Skeletal muscle tissue (tissue), 4 donors: ENCODE results near the gene UTP25. TPM values are rescaled to one million over a fixed set of nuclear protein-coding genes. Genes with fewer than 3 reads are reported as not detected.
"Not testable (repeated sequence)": the region's sequence is repeated elsewhere in the genome, so short reads cannot be mapped to it uniquely, and the experiment has no call there.

ENCODE experiments used
- H3K27ac ChIP-seq: one replicate; pipeline ENCODE4 v1.7.0; 2013; ENCODE audit warnings: mild to moderate bottlenecking, low read depth, low read length, inconsistent platforms
- H3K27me3 ChIP-seq, 3 donors: one replicate each; pipeline ENCODE4 v1.7.0; 2013; ENCODE audit warnings: low read length in 3 of 3; ENCODE audit not compliant: control insufficient read depth in 3 of 3, insufficient read depth in 3 of 3
- H3K36me3 ChIP-seq, 3 donors: one replicate each; pipeline ENCODE4 v1.7.0; 2013; ENCODE audit warnings: low read length in 3 of 3; ENCODE audit not compliant: control insufficient read depth in 3 of 3, insufficient read depth in 3 of 3
- H3K4me1 ChIP-seq, 3 donors: one replicate each; pipeline ENCODE4 v1.7.0; 2013; ENCODE audit warnings: low read length in 3 of 3, mild to moderate bottlenecking in 3 of 3; ENCODE audit not compliant: control insufficient read depth in 3 of 3, insufficient read depth in 3 of 3
- H3K4me3 ChIP-seq, 3 donors: one replicate each; pipeline ENCODE4 v1.7.0; 2013; ENCODE audit warnings: low read length in 3 of 3
- H3K9ac ChIP-seq, 3 donors: one replicate each; pipeline ENCODE4 v1.7.0; 2013; ENCODE audit warnings: low read length in 3 of 3, mild to moderate bottlenecking in 3 of 3, moderate library complexity in 2 of 3, low read depth in 1 of 3
- H3K9me3 ChIP-seq, 3 donors: one replicate each; pipeline ENCODE4 v1.7.0; 2013; ENCODE audit warnings: low read length in 3 of 3; ENCODE audit not compliant: control insufficient read depth in 3 of 3
- total RNA-seq: library from RNA; depleted of rRNA; stranded (reverse); fragments of >200 nt; gene quantifications from one replicate; pipeline ENCODE4 v1.2.3, GENCODE V29; 2014
- donor health status: Osteomylitis.

Gene UTP25
- total RNA-seq, 1 donor from 2014 or later: 4.7 TPM

GRCh38 chr1:209790286-209791193 is 37.2 kb upstream of the UTP25 start:
- Histone ChIP-seq H3K9me3 (no peaks in the 10 kb centered on the region), H3K36me3 (no peaks in the 10 kb centered on the region), H3K27me3 (peaks cover 8 to 15% (median 10%) of the 10 kb centered on the region in 3 donors), H3K27ac (no peak overlapping the region), H3K9ac (no peak overlapping the region), H3K4me1 (peaks cover 0 to 3% (median 3%) of the 10 kb centered on the region in 3 donors), H3K4me3 (no peak overlapping the region)

DNA sequence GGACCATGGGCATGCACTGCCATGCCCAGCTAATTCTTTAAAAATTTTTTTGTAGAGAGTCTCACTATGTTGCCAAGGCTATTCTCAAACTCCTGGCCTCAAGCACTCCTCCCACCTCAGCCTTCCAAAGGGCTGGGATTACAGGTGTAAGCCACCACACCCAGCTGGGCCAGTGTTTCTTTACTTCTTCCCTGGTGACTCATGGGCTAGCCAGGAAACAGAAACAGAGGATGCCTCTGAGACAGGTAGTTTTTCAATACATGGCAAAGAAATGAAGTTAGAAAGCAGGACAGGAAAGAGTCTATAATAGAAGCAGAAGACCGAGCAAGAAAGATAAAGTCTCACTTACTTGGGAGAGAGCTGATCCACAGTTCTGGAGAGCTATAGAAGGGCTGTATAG is 35.9 kb upstream of the UTP25 start:
- Histone ChIP-seq H3K4me3 (no peak overlapping the region), H3K27ac (no peak overlapping the region), H3K9me3 (no peaks in the 10 kb centered on the region), H3K36me3 (no peaks in the 10 kb centered on the region), H3K27me3 (peaks cover 8 to 15% (median 10%) of the 10 kb centered on the region in 3 donors), H3K4me1 (peaks cover 0 to 3% (median 3%) of the 10 kb centered on the region in 3 donors), H3K9ac (no peak overlapping the region)

GRCh38 chr1:209793711-209794110 is 34.1 kb upstream of the UTP25 start:
- not testable (repeated sequence) for H3K36me3 ChIP-seq, H3K9ac ChIP-seq, H3K4me1 ChIP-seq, H3K4me3 ChIP-seq, H3K9me3 ChIP-seq, H3K27ac ChIP-seq
- peaks cover 8 to 12% (median 10%) of the 10 kb centered on the region in 3 donors for H3K27me3 ChIP-seq

- H3K4me1 ChIP-seq: peaks cover 8 to 11% (median 10%) of the 10 kb centered on the region in 3 donors
- no peaks in the 10 kb centered on the region for H3K9me3 ChIP-seq
- H3K27me3 ChIP-seq: peaks cover 0 to 5% (median 0%) of the 10 kb centered on the region in 3 donors
- H3K36me3 ChIP-seq: no peaks in the 10 kb centered on the region
- H3K27ac ChIP-seq: no peak overlapping the region
- H3K9ac ChIP-seq: no peak overlapping the region
- no peak overlapping the region for H3K4me3 ChIP-seq
These were observed 29.7 kb upstream of the UTP25 start for GRCh38 chr1:209797978-209798639.

DNA sequence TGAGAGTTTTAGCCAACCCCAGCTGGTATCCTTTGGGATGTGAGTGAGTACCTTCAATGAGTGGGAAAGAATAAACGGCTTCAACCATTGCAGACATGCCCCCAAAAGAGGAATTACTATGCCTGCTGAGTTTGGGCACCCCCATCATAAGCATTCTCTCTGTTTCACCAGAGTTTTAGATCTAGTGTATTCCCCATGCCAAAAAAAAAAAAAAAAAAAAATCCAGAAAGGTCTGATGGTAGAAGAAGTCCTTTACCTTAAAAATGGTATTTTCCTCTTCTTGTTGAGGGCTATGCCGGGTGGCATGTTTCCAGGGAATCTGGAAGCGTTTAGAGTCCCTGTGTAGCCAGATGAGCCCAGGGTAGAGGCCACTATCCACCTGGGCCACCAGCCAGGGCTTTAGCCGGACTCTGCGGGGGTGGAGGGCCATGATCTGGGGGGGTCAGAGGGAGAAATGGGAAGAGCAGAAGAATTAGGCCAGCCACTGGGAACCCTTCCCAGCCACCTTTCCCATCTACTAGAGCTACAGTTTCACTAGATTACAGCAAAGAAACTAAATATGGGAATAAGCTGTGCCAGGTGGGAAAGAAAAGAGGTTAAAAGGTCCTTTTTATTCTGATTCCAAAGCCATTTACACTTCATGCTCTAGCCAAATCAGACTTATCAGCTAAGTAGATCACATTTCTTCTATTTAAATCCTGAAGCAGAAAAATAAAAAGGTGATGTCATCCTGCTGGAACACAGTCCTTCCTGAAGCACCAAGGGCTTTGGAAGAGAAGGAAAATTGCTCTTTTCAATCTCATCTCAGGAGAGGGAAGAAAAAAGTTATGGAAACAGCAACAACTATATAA is 26.6 kb upstream of the UTP25 start:
- no peaks in the 10 kb centered on the region for H3K9me3 ChIP-seq
- H3K9ac ChIP-seq: no peak overlapping the region
- peaks cover 8 to 14% (median 11%) of the 10 kb centered on the region in 3 donors for H3K4me1 ChIP-seq
- no peak overlapping the region for H3K4me3 ChIP-seq
- H3K27me3 ChIP-seq: peaks cover 0 to 16% (median 5%) of the 10 kb centered on the region in 3 donors
- H3K27ac ChIP-seq: no peak overlapping the region
- no peaks in the 10 kb centered on the region for H3K36me3 ChIP-seq

DNA sequence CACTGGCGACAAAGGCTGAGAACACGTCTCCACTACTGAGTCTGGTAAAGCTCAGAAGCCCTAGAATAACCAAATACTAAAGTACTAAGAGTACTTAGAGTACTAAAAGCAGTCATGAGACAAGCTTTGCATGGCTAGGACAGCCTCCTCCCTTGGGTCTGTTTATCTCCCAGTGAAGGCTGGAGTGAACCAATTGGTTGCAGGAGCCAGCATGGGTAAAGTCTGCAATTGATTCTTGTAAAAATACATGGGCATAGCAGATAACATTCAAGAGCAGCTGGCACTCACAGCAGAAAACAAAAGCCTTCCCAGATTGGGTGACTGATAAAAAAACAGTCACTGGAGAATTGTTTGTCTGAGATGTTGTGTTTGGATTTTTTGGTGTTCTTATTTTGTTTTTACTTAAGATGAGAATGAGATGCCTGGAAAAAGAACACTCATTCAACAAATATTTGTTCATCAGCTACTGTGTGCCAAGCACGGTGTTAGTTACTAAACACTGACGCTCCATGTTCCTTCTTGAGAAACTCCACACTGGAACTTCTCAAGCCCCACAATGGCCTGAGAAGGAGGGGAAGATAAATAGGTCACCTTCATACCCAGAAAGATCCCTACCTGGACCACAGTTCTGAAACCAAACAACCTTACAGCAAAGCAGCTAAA is 25.5 kb upstream of the UTP25 start:
- no peaks in the 10 kb centered on the region for H3K9me3 ChIP-seq
- peaks cover 8 to 14% (median 11%) of the 10 kb centered on the region in 3 donors for H3K4me1 ChIP-seq
- H3K4me3 ChIP-seq: no peak overlapping the region
- H3K36me3 ChIP-seq: no peaks in the 10 kb centered on the region
- H3K9ac ChIP-seq: no peak overlapping the region
- H3K27me3 ChIP-seq: peaks cover 0 to 16% (median 5%) of the 10 kb centered on the region in 3 donors
- H3K27ac ChIP-seq: no peak overlapping the region

GRCh38 chr1:209802780-209803152 is 25.0 kb upstream of the UTP25 start:
- Histone ChIP-seq H3K9me3 (no peaks in the 10 kb centered on the region), H3K27ac (no peak overlapping the region), H3K4me1 (peaks cover 8 to 14% (median 11%) of the 10 kb centered on the region in 3 donors), H3K36me3 (no peaks in the 10 kb centered on the region), H3K4me3 (no peak overlapping the region), H3K9ac (no peak overlapping the region), H3K27me3 (peaks cover 0 to 16% (median 5%) of the 10 kb centered on the region in 3 donors)

- Histone ChIP-seq H3K4me3 (no peak overlapping the region), H3K4me1 (peaks cover 8 to 17% (median 14%) of the 10 kb centered on the region in 3 donors), H3K9ac (no peak overlapping the region), H3K27me3 (peaks cover 0 to 16% (median 5%) of the 10 kb centered on the region in 3 donors), H3K36me3 (no peaks in the 10 kb centered on the region), H3K27ac (no peak overlapping the region), H3K9me3 (no peaks in the 10 kb centered on the region)
These were observed 24.2 kb upstream of the UTP25 start for GRCh38 chr1:209803568-209803967.

- Histone ChIP-seq H3K27me3 (peaks cover 0 to 16% (median 5%) of the 10 kb centered on the region in 3 donors), H3K36me3 (no peaks in the 10 kb centered on the region), H3K9me3 (no peaks in the 10 kb centered on the region), H3K27ac (no peak overlapping the region), H3K4me3 (peak overlapping the region in 1 of 3 donors; percentile 51), H3K9ac (no peak overlapping the region), H3K4me1 (peaks cover 8 to 17% (median 14%) of the 10 kb centered on the region in 3 donors)
These were observed 22.4 kb upstream of the UTP25 start for GRCh38 chr1:209805341-209805781.
